HepG2 (cell line): ENCODE results near the gene MYEOV. TPM values are rescaled to one million over a fixed set of nuclear protein-coding genes. Genes with fewer than 3 reads are reported as not detected.

Source experiments
- ATAC-seq: fragments of 200-7000 bp; cut with Tn5 transposase; 3 replicates; pipeline ENCODE4 v1.9.1; 2020; ENCODE audit warnings: mild to moderate bottlenecking, moderate library complexity
- BruUV-seq: library from RNA; stranded (reverse); fragments of 400-500 nt; replicated peaks from 2 replicates; lab custom pipeline; 2021; lab: Mats Ljungman, UMichigan
- CTCF ChIA-PET: fragments of 300-600 bp; formaldehyde crosslinking; extraction: SDS; loops from one replicate; lab custom pipeline; 2021; ENCODE audit warnings: low total read pairs, inconsistent platforms, low intra/inter-chr PET ratio; lab: Yijun Ruan, JAX
- POLR2A ChIA-PET: fragments of 350-600 bp; sonication (Branson Sonifier 250); formaldehyde crosslinking; loops from one replicate; lab custom pipeline; 2020; ENCODE audit warnings: antibody characterized with exemption, inconsistent platforms; lab: Yijun Ruan, JAX
- DNase-seq: peaks from one replicate; pipeline ENCODE4 v3.0.0-alpha.2; 2015; ENCODE audit warnings: low spot score
- FAIRE-seq: peaks from 3 replicates; lab custom pipeline; 2011; peaks lifted over from hg19 to GRCh38; lab: Jason Lieb, UNC
- H2AFZ ChIP-seq: one replicate; pipeline ENCODE4 v1.6.1; 2011; ENCODE audit warnings: low read length, inconsistent platforms
- H3K27ac ChIP-seq: fragments of 300-600 bp; 3 replicates; pipeline ENCODE4 v1.8.0; 2011; ENCODE audit warnings: mixed run types, mild to moderate bottlenecking, mixed read lengths, low read length, inconsistent platforms; ENCODE audit not compliant: insufficient read depth; ENCODE audit errors: extremely low read length
- H3K27me3 ChIP-seq, 2 experiments: fragments of 200-600 bp in 1 of 2; 2 replicates in 1 of 2; 3 replicates in 1 of 2; pipeline versions ENCODE4 v1.6.0 to v1.8.0; 2011; ENCODE audit warnings: low read length in 2 of 2, mild to moderate bottlenecking in 2 of 2, moderate library complexity in 2 of 2, inconsistent platforms in 1 of 2; ENCODE audit not compliant: insufficient read depth in 2 of 2, control insufficient read depth in 1 of 2
- H3K36me3 ChIP-seq, 2 experiments: fragments of 200-600 bp in 1 of 2; replicated peaks in 1 of 2; 2 replicates in 1 of 2; 3 replicates in 1 of 2; pipeline versions ENCODE4 v1.5.1 to v1.8.0; 2011; ENCODE audit warnings: low read length in 2 of 2, inconsistent platforms in 1 of 2; ENCODE audit not compliant: insufficient read depth in 2 of 2, control insufficient read depth in 1 of 2
- H3K4me1 ChIP-seq: 2 replicates; pipeline ENCODE4 v1.5.1; 2012; ENCODE audit warnings: low read length, inconsistent platforms; ENCODE audit not compliant: insufficient read depth
- H3K4me2 ChIP-seq: 2 replicates; pipeline ENCODE4 v1.6.0; 2011; ENCODE audit warnings: low read depth, low read length, inconsistent platforms
- H3K4me3 ChIP-seq, 3 experiments: fragments of 200-600 bp in 1 of 3; sonication (generic), shearing (Covaris generic) in 1 of 3; replicated peaks in 1 of 3; 2 replicates each; pipeline ENCODE4 v1.5.1; 2011 to 2016; ENCODE audit warnings: low read length in 3 of 3, inconsistent platforms in 2 of 3, low read depth in 2 of 3, mild to moderate bottlenecking in 2 of 3, control low read depth in 1 of 3, mixed read lengths in 1 of 3; ENCODE audit not compliant: insufficient read depth in 1 of 3
- H3K79me2 ChIP-seq: one replicate; pipeline ENCODE4 v1.6.1; 2011; ENCODE audit warnings: low read length, inconsistent platforms; ENCODE audit not compliant: insufficient read depth
- H3K9ac ChIP-seq: 2 replicates; pipeline ENCODE4 v1.6.0; 2011; ENCODE audit warnings: mild to moderate bottlenecking, low read depth, low read length, inconsistent platforms; ENCODE audit not compliant: insufficient read depth
- H3K9me3 ChIP-seq: 2 replicates; pipeline ENCODE4 v1.5.1; 2012; ENCODE audit warnings: mild to moderate bottlenecking, low read length
- H4K20me1 ChIP-seq: 2 replicates; pipeline ENCODE4 v1.6.0; 2011; ENCODE audit warnings: inconsistent platforms, mild to moderate bottlenecking, low read length, moderate library complexity; ENCODE audit not compliant: insufficient read depth
- CCDC6 ChIP-seq: sonication (generic); formaldehyde crosslinking; IDR thresholded peaks from 2 replicates; pipeline ENCODE4 v1.8.1; 2022; ENCODE audit warnings: mild to moderate bottlenecking, missing genetic modification reagents, moderate library complexity
- DRAP1 ChIP-seq: IDR thresholded peaks from 2 replicates; pipeline ENCODE4 v1.6.1; 2016; ENCODE audit warnings: missing genetic modification reagents, missing compliant biosample characterization
- IKZF5 ChIP-seq: IDR thresholded peaks from 2 replicates; pipeline ENCODE4 v1.6.1; 2018; ENCODE audit warnings: missing genetic modification reagents, mild to moderate bottlenecking, missing compliant biosample characterization
- PRPF4 ChIP-seq: fragments of 200-400 bp; formaldehyde crosslinking; IDR thresholded peaks from 2 replicates; pipeline ENCODE4 v1.6.1; 2016; ENCODE audit warnings: low read length, low read depth; ENCODE audit not compliant: poor library complexity, severe bottlenecking
- TBP ChIP-seq: sonication (generic); formaldehyde crosslinking; IDR thresholded peaks from 2 replicates; pipeline ENCODE4 v1.5.0; 2020; ENCODE audit warnings: missing genetic modification reagents
- ZNF879 ChIP-seq: sonication (generic); formaldehyde crosslinking; IDR thresholded peaks from 2 replicates; pipeline ENCODE4 v1.8.1; 2023; ENCODE audit warnings: missing genetic modification reagents
- WGBS: methylation state at CpG from one replicate; pipeline ENCODE4 v1.1.6; 2017; ENCODE audit warnings: low lambda C conversion rate; 5-methylcytosine and 5-hydroxymethylcytosine counted together
- in situ Hi-C: cut with HindIII; loops from 2 replicates; pipeline ENCODE4 v1.10.0; 2017; ENCODE audit warnings: low pct_unique_long_range_greater_than_20kb; ENCODE audit not compliant: extremely low pct_ligation_motif_present
- intact Hi-C: fragments of 100-400 bp; cut with micrococcal nuclease; formaldehyde crosslinking; loops from one replicate; pipeline ENCODE4 v1.10.0; 2022; ENCODE audit not compliant: unreplicated experiment
- polyA plus RNA-seq, 8 experiments: library from polyadenylated mRNA; depleted of rRNA in 3 of 8; stranded (reverse) in 7 of 8; unstranded in 1 of 8; fragments of >200 nt; fragmentation: Illumina TruSeq in 4 of 8; extraction: Trizol in 4 of 8; gene quantifications; 2 replicates each; pipeline versions ENCODE4 v1.2.1 to v1.2.3, GENCODE V29; 2011 to 2016; ENCODE audit warnings: low read depth in 4 of 8, missing spikeins in 1 of 8, mixed read lengths in 1 of 8; ENCODE audit not compliant: insufficient read depth in 1 of 8
- total RNA-seq, 5 experiments: library from RNA; depleted of rRNA; stranded (reverse); fragments of >200 nt; fragmentation: Illumina TruSeq; extraction: Trizol; gene quantifications; 2 replicates each; pipeline ENCODE4 v1.2.3, GENCODE V29; 2016; ENCODE audit warnings: low read depth in 1 of 5

Gene MYEOV
- total and polyA plus RNA-seq, 2 of the 13 experiments (the other 11 are each of a cell fraction or from before 2014, with no cell fraction given), result 0.33 to 1.8 TPM

- FAIRE-seq, result no peak
- POLR2A ChIA-PET, result no interaction called here
- in situ Hi-C loops, result no loop called here
Measured at GRCh38 chr11:69245041-69245440, 48.9 kb upstream of the MYEOV start.

More at GRCh38 chr11:69245041-69245440, 48.9 kb upstream of the MYEOV start:
- H3K27me3 ChIP-seq, result peaks cover 0 to 7% of the 10 kb centered on the region in 2 experiments; a peak in 1 of 5 replicates
- no peak for DNase-seq
- H2AFZ ChIP-seq, result no peak overlapping the region
- no peaks in the 10 kb centered on the region for H4K20me1 ChIP-seq
- intact Hi-C loops, result no loop called here
- CTCF ChIA-PET, result no interaction called here
- TF ChIP-seq DRAP1 (CRISPR knock-in tag) (no peak), ZNF879 (no peak), TBP (no peak), PRPF4 (no peak), IKZF5 (CRISPR knock-in tag) (no peak), CCDC6 (CRISPR knock-in tag) (no peak)
- BruUV-seq, result no TSS peak
- H3K79me2 ChIP-seq, result no peaks in the 10 kb centered on the region
- no peak for ATAC-seq
- WGBS, result 0% methylated on average over 2 of the region's 2 CpGs
- no peak overlapping the region for H3K4me2 ChIP-seq
- no peaks in the 10 kb centered on the region for H3K36me3 ChIP-seq
- H3K4me1 ChIP-seq, result no peaks in the 10 kb centered on the region
- no peak overlapping the region for H3K27ac ChIP-seq
- H3K9ac ChIP-seq, result no peak overlapping the region
- no peaks in the 10 kb centered on the region for H3K9me3 ChIP-seq
- H3K4me3 ChIP-seq, result no peak overlapping the region
